ENCODE data around the gene GMPPB.
A peak's percentile ranks its signal among the peaks of the same experiment; 100 is the strongest.

Gene GMPPB

GRCh38 chr3:49673121-49673714 lies 50.5 kb downstream of the GMPPB start:
- ChIA-PET CTCF (interaction anchor here (0.5 to 3.3 kb wide), 5 partner anchors 18 to 166 kb away, joined by 3 to 80 read pairs (median 4); no protein-coding TSS in a partner anchor), POLR2A (interaction anchor here (0.6 to 1.1 kb wide), 2 partner anchors 85 to 133 kb away, joined by 3 read pairs; no protein-coding TSS in a partner anchor)
- Histone ChIP-seq H3K4me3 (ENCODE audit: control insufficient read depth in 1 of 7, extremely low read depth in 1 of 7, insufficient read depth in 4 of 7, low read depth in 2 of 7, low read length in 6 of 7) (peak overlapping the region; percentile 42 to 89 (median 81)), H3K9me3 (ENCODE audit: control extremely low read depth in 1 of 5, control insufficient read depth in 4 of 5, insufficient read depth in 2 of 5, low read depth in 1 of 5, low read length in 4 of 5) (no peaks in the 10 kb centered on the region), H3K27me3 (replicated peaks in 2 of 5; ENCODE audit: control insufficient read depth in 4 of 5, insufficient read depth in 5 of 5, low read length in 4 of 5) (no peaks in the 10 kb centered on the region), H3K36me3 (ENCODE audit: control insufficient read depth in 4 of 4, insufficient read depth in 4 of 4, low read length in 3 of 4) (peaks cover 0 to 30% (median 22%) of the 10 kb centered on the region in 4 experiments), H3K4me1 (ENCODE audit: control extremely low read depth in 1 of 4, control insufficient read depth in 4 of 4, insufficient read depth in 4 of 4, low read length in 3 of 4) (peaks cover 0 to 25% (median 23%) of the 10 kb centered on the region in 4 experiments), H3K27ac (ENCODE audit: insufficient read depth in 1 of 2, low read depth in 1 of 2, low read length in 2 of 2, poor library complexity in 1 of 2, severe bottlenecking in 2 of 2) (peak overlapping the region; percentile 82 to 92)
- 52% methylated on average over 11 of the region's 17 CpGs for WGBS (ENCODE audit: insufficient coverage)
- peak; percentile 20 to 66 (median 62) for DNase-seq

GRCh38 chr3:49671291-49672288 lies 52.2 kb downstream of the GMPPB start:
- Histone ChIP-seq H3K36me3 (ENCODE audit: control insufficient read depth in 4 of 4, insufficient read depth in 4 of 4, low read length in 3 of 4) (peaks cover 0 to 14% (median 8%) of the 10 kb centered on the region in 4 experiments), H3K9me3 (ENCODE audit: control extremely low read depth in 1 of 5, control insufficient read depth in 4 of 5, insufficient read depth in 2 of 5, low read depth in 1 of 5, low read length in 4 of 5) (no peaks in the 10 kb centered on the region), H3K4me3 (ENCODE audit: control insufficient read depth in 1 of 7, extremely low read depth in 1 of 7, insufficient read depth in 4 of 7, low read depth in 2 of 7, low read length in 6 of 7) (no peak overlapping the region), H3K27me3 (replicated peaks in 2 of 5; ENCODE audit: control insufficient read depth in 4 of 5, insufficient read depth in 5 of 5, low read length in 4 of 5) (no peaks in the 10 kb centered on the region), H3K27ac (ENCODE audit: insufficient read depth in 1 of 2, low read depth in 1 of 2, low read length in 2 of 2, poor library complexity in 1 of 2, severe bottlenecking in 2 of 2) (no peak overlapping the region), H3K4me1 (ENCODE audit: control extremely low read depth in 1 of 4, control insufficient read depth in 4 of 4, insufficient read depth in 4 of 4, low read length in 3 of 4) (peaks cover 0 to 25% (median 23%) of the 10 kb centered on the region in 4 experiments)
- WGBS (ENCODE audit: insufficient coverage), result 53% methylated on average over 9 of the region's 11 CpGs
- ChIA-PET CTCF (interaction anchor here (0.6 to 3.3 kb wide), 23 partner anchors 9 to 311 kb away, joined by 3 to 80 read pairs (median 4); partner anchors contain the start of genes MST1 and RNF123), POLR2A (interaction anchor here (1.2 kb wide), 1 partner anchor 132 kb away, joined by 5 read pairs; no protein-coding TSS in a partner anchor)
- DNase-seq, result peak; percentile 69 to 82 (median 76)

GRCh38 chr3:49670940-49671290 lies 52.8 kb downstream of the GMPPB start:
- Histone ChIP-seq H3K27me3 (replicated peaks in 2 of 5; ENCODE audit: control insufficient read depth in 4 of 5, insufficient read depth in 5 of 5, low read length in 4 of 5) (no peaks in the 10 kb centered on the region), H3K4me1 (ENCODE audit: control extremely low read depth in 1 of 4, control insufficient read depth in 4 of 4, insufficient read depth in 4 of 4, low read length in 3 of 4) (peaks cover 0 to 26% (median 23%) of the 10 kb centered on the region in 4 experiments), H3K4me3 (ENCODE audit: control insufficient read depth in 1 of 7, extremely low read depth in 1 of 7, insufficient read depth in 4 of 7, low read depth in 2 of 7, low read length in 6 of 7) (no peak overlapping the region), H3K9me3 (ENCODE audit: control extremely low read depth in 1 of 5, control insufficient read depth in 4 of 5, insufficient read depth in 2 of 5, low read depth in 1 of 5, low read length in 4 of 5) (no peaks in the 10 kb centered on the region), H3K36me3 (ENCODE audit: control insufficient read depth in 4 of 4, insufficient read depth in 4 of 4, low read length in 3 of 4) (peaks cover 0 to 7% (median 2%) of the 10 kb centered on the region in 4 experiments), H3K27ac (ENCODE audit: insufficient read depth in 1 of 2, low read depth in 1 of 2, low read length in 2 of 2, poor library complexity in 1 of 2, severe bottlenecking in 2 of 2) (no peak overlapping the region)
- POLR2A ChIA-PET, result interaction anchor here (1.2 kb wide), 1 partner anchor 131 kb away, joined by 5 read pairs; no protein-coding TSS in a partner anchor
- CTCF ChIA-PET, result interaction anchor here (0.7 to 3.3 kb wide), 20 partner anchors 9 to 255 kb away, joined by 3 to 80 read pairs (median 4); partner anchors contain the start of genes MST1 and RNF123
- WGBS (ENCODE audit: insufficient coverage), result 75% methylated on average over 1 of the region's 6 CpGs
- no peak for DNase-seq

Measured in common myeloid progenitor, CD34-positive (primary cell).